ENCODE data around the gene BECN2. TPM values are rescaled to one million over a fixed set of nuclear protein-coding genes. Genes with fewer than 3 reads are reported as not detected.

The BECN2 gene
- total RNA-seq, 1 experiment from 2014 or later: not detected

GRCh38 chr1:241924080-241924808 is 33.3 kb upstream of the BECN2 start:
- Histone ChIP-seq H3K56ac (ENCODE audit: insufficient read length, low read depth, low read length) (no peak overlapping the region), H2AFZ (ENCODE audit: low read length) (no peak overlapping the region), H3K9me3 (ENCODE audit: control insufficient read depth, low read depth, low read length) (no peaks in the 10 kb centered on the region), H3K23me2 (ENCODE audit: insufficient read length, low read depth, low read length, poor library complexity, severe bottlenecking) (no peaks in the 10 kb centered on the region), H3K79me2 (ENCODE audit: insufficient read depth, low read length) (no peaks in the 10 kb centered on the region), H4K8ac (replicated peaks; ENCODE audit: insufficient read length, low read depth, low read length) (no peak overlapping the region), H3K4me1 (ENCODE audit: insufficient read depth, low read length) (no peaks in the 10 kb centered on the region), H3K27ac (ENCODE audit: insufficient read length, low read depth, low read length) (no peak overlapping the region), H2AK5ac (ENCODE audit: insufficient read length, low read length) (no peak overlapping the region), H4K5ac (ENCODE audit: insufficient read length, low read depth, low read length) (no peak overlapping the region), H4K20me1 (ENCODE audit: control insufficient read depth, insufficient read depth, insufficient read length) (no peaks in the 10 kb centered on the region), H3K4me2 (ENCODE audit: insufficient read depth, insufficient read length, low read length) (no peak overlapping the region), H3K14ac (ENCODE audit: insufficient read depth, low read length) (no peak overlapping the region), H2BK120ac (ENCODE audit: low read depth, low read length, poor library complexity, severe bottlenecking) (no peak overlapping the region), H3K23ac (ENCODE audit: insufficient read length, low read depth, low read length) (no peak overlapping the region), H2BK20ac (ENCODE audit: low read depth, low read length, poor library complexity, severe bottlenecking) (no peak overlapping the region), H3K18ac (ENCODE audit: insufficient read length, low read depth, low read length) (no peak overlapping the region), H3K4ac (ENCODE audit: low read depth, low read length) (no peak overlapping the region), H3T11ph (ENCODE audit: low read length) (no peak overlapping the region), H2BK12ac (ENCODE audit: insufficient read length, low read depth, low read length) (no peak overlapping the region), H3K9ac (ENCODE audit: extremely low read depth, insufficient read length, low read length) (no peak overlapping the region), H3K79me1 (ENCODE audit: insufficient read depth, low read depth, low read length, poor library complexity, severe bottlenecking) (no peaks in the 10 kb centered on the region), H3K27me3 (ENCODE audit: insufficient read depth, low read length) (no peaks in the 10 kb centered on the region), H2BK15ac (ENCODE audit: low read depth, low read length) (no peak overlapping the region), H4K91ac (ENCODE audit: insufficient read length, low read depth, low read length) (no peak overlapping the region), H2BK5ac (ENCODE audit: insufficient read length, low read length) (no peak overlapping the region)
- no peak overlapping the region for H3K27ac Mint-ChIP-seq
- no peak for DNase-seq
- H3K9me3 Mint-ChIP-seq: no peaks in the 10 kb centered on the region
- H3K27me3 Mint-ChIP-seq (ENCODE audit: low read depth): peaks cover 1% of the 10 kb centered on the region; the same call in 1 of the 2 replicates
- H3K36me3 Mint-ChIP-seq (ENCODE audit: insufficient read depth in 1 of 3, low read depth in 3 of 3): no peaks in the 10 kb centered on the region; a peak in 2 of 7 replicates
- peaks cover 3 to 8% of the 10 kb centered on the region in 2 experiments; a peak in 3 of 4 replicates for H3K4me1 Mint-ChIP-seq
- no CpG with 5 or more reads among the region's 10 CpGs for WGBS (ENCODE audit: extremely low coverage, insufficient read length, low lambda C conversion rate)
- H3K4me3 Mint-ChIP-seq: no peak overlapping the region
- TF ChIP-seq, protein P1, sequence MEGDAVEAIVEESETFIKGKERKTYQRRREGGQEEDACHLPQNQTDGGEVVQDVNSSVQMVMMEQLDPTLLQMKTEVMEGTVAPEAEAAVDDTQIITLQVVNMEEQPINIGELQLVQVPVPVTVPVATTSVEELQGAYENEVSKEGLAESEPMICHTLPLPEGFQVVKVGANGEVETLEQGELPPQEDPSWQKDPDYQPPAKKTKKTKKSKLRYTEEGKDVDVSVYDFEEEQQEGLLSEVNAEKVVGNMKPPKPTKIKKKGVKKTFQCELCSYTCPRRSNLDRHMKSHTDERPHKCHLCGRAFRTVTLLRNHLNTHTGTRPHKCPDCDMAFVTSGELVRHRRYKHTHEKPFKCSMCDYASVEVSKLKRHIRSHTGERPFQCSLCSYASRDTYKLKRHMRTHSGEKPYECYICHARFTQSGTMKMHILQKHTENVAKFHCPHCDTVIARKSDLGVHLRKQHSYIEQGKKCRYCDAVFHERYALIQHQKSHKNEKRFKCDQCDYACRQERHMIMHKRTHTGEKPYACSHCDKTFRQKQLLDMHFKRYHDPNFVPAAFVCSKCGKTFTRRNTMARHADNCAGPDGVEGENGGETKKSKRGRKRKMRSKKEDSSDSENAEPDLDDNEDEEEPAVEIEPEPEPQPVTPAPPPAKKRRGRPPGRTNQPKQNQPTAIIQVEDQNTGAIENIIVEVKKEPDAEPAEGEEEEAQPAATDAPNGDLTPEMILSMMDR (conservative IDR thresholded peaks at IDR 0.05): no peak

Data from H9 (cell line).